ENCODE data around the gene ITPR2.
A peak's percentile ranks its signal among the peaks of the same experiment; 100 is the strongest.
"Not testable (repeated sequence)": the region's sequence is repeated elsewhere in the genome, so short reads cannot be mapped to it uniquely, and the experiment has no call there.

Gene ITPR2

DNA sequence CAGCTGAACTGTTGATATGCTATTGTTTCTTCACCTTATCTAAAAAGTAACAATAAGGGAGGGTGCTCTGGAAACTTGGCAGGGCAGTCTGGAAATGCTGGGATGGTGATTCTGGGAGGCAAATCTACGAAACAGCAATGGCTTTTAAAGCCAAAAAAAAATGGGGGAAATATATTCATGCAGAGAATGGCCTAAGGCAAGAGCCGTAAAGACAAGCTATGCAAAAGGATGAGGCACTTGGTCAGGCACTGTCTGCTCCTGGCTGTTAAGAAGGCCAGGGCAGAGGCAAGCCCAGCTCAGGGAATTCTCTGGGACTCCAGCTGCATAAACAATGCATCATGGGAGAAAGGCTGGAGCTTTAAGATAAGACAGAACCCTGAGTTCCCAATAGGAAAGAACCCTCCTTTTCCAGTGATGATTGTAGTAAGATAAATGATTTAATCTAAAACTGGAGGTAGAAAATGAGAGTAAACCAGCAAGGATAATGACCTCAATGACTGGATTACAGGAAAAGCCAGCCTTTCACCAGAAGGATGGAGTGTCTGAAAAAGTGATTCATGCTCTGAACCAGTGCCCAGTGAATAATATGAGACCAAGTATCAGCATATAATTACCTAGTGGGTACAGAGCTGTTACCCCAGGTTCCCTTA lies 46.0 kb downstream of the ITPR2 start:
- peak; percentile 67 for DNase-seq (ENCODE audit: low spot score)

DNA sequence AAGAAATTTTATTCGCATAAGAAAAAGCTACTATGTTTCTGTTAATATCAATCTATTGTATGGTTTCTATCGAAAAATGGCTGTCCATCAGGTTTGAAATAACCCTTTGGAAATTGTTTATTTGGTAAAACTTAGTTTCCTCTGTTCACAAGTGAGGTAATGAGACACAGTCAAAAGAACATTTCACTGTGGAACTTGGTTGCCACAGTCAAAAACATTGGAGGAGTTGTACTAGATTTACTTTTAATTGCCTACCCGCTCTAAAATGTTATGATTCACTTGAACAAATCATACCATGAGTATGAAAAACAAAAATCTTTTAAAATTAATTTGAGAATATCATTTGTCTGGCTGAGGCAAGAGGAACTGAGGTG lies 46.5 kb downstream of the ITPR2 start:
- no peak for DNase-seq (ENCODE audit: low spot score)

DNA sequence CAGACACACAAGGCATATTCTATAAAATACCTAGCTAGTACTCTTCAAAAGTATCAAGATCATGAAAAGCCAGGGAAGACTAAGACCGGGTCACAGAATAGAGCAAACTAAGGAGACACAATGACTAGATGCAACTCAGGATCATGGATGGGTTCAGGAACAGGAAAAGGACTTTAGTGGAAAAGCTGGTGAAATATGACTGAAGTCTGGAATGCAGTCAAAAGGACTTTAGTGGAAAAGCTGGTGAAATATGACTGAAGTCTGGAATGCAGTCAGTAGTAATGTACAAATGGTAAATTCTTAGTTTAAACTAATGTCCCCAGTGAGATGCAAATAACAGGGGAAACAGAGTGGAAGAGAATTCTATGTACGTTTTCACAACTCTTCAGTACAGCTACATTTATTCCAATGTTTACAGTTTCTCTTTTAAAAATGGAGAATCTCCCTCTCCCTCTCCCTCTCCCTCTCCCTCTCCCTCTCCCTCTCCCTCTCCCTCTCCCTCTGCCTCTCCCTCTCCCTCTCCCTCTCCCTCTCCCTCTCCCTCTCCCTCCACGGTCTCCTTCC lies 49.1 kb downstream of the ITPR2 start:
- not testable (repeated sequence) for DNase-seq (ENCODE audit: low spot score)

DNA sequence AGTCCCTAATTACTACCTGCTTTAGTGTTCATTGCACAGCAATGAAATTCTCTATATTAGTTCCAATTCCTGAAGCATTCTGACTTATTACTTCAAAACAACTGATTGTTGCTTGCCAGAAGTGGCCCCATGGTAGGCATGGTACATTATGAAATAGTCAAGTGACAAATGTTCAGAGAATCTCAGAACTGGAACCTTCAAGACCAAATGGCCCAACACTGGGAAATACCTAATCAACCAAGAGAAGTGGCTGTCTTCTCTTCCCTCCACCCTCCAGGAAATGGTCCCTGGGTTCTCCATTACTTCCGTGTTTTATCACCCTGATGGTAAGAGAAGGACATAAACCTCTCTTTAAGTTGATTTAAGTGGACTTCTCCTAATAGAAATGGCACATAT lies 49.9 kb downstream of the ITPR2 start:
- no peak for DNase-seq (ENCODE audit: low spot score)

DNA sequence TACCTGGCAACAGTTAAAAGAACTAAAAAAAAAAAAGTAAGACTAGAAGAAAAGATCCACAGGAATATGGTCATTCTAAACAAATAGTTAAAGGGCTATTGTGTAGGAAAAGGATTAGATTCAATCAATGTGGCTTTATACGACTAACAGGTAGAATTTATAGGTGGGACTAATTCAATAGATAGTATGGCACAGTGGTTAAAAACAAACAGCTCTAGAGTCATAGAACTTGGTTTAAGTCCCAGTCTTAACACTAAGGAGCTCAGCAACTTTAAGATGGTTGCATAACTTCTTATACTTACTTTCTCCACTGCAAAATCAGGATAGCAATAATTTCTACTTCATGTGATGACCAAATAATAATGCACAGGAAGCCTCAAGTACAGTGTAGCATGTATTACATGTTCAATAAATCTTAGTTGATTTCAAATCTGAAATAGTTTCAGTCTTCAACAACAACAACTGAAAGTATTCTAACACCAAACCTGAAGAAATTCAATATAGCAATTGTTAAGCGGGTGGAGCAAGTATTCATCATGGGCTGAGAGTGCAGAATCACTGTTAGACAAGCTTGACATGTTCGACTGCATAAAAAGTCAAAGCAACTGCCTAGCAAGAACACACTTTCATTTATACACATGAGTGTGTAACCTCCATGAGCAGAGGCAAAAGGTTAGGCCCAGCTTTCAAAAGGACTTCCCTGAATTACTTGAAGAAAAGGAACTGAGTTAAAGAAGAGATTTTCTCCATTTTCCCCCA lies 50.4 kb downstream of the ITPR2 start:
- DNase-seq (ENCODE audit: low spot score) = no peak

DNA sequence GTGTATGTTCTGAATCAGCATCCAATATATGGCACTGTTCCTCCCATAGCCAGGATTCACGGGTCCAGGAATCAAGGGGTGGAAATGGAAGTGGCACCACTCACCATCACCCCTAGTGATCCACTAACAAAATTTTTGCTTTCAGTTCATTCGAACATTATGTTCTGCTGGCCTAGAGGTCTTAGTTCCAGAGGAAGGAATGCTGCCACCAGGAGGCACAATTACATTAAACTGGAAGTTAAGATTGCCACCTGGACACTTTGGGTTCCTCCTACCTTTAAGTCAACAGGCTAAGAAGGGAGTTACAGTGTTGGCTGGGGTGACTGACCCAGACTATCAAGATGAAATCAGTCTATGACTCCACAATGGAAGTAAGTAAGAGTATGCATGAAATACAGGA lies 52.3 kb downstream of the ITPR2 start:
- DNase-seq (ENCODE audit: low spot score) = not testable (repeated sequence)

DNA sequence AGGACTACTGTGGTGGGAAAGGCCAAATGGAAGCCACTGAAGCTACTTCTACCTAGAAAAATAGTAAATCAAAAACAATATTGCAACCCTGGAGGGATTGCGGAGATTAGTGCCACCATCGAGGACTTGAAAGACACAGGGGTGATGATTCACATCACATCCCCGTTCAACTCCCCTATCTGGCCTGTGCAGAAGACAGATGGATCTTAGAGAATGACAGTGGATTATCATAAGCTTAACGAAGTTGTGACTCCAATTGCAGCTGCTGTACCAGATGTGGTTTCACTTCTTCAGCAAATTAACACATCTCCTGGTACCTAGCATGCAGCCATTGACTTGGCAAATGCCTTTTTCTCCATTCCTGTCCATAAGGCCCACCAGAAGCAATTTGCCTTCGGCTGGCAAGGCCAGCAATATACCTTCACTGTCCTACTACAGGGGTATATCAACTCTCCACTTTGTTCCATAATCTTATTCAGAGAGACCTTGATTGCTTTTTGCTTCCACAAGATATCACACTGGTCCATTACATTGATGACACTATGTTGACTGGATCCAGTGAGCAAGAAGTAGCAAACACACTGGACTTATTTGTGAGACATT lies 54.7 kb downstream of the ITPR2 start:
- DNase-seq (ENCODE audit: low spot score) = not testable (repeated sequence)

DNA sequence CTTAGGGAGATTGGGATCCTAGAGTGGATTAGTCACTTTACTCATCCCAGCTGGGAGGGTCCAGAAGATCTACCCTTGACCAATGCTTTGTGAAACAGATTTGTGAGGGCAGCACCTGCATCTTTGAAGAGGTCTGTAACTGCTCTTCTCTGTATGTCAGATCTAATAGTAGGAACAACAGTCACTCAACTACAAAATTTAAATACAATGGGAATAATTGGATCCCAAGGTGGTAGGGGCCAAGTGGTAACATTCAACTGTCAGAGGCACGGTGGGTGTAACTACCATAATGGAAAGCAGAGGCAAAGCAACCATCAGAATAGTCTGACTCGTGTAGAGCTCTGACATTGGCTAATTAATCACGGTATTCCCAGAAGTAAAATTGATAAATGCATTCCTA lies 55.8 kb downstream of the ITPR2 start:
- DNase-seq (ENCODE audit: low spot score) = no peak

DNA sequence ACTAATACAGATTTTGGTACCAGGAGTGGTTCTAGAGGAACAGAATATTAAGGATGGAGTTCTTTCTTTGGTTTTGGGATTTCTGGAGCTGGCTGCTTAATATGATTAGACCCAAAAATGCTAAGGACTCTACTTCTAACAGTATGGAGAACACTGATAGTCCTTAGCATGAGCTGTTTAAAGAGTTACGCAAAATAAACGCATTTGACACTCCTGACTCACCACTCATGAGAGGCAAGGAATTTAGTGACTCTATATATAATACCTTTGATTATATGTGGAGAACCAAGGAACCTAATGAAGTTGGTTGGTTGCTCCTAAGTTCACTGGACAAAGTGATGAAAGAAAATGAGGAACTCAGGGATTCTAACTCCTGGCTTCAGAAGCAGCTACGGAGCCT lies 57.0 kb downstream of the ITPR2 start:
- DNase-seq (ENCODE audit: low spot score) = not testable (repeated sequence)

DNA sequence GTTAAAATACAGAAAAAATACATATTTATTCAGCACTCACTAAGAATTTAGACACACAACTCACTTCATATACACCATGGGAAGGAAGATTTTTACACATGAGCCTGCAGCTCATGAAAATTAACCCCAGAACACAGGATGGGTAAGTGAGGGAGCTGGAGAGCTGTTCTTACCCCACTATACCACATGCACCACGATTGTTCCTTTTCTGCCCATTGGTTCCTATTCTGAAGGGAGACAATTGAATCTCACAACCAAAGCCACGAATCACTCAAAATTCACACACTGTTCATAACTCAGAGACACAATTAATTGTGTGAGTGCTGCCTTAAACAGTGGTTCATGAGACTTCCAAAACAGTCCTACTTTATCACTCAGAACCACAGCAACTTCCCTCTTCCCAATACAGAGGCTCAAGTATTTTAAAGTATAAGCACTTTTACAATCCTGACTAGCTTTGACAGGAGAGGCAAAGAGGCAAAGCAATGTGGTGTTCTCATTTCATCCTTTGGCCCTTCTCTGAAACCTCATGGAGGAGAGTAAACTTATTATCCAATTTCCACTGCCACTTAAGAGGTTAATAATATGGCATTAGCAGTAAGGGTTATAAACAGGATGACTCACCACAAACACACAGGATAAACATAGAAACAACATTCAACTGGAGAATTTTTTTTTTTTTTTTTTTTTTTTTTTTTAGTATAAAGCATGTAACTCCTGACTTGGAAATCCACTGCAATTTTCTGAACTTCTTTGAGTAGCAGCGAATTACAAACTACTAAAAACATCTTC lies 59.5 kb downstream of the ITPR2 start:
- no peak for DNase-seq (ENCODE audit: low spot score)

DNA sequence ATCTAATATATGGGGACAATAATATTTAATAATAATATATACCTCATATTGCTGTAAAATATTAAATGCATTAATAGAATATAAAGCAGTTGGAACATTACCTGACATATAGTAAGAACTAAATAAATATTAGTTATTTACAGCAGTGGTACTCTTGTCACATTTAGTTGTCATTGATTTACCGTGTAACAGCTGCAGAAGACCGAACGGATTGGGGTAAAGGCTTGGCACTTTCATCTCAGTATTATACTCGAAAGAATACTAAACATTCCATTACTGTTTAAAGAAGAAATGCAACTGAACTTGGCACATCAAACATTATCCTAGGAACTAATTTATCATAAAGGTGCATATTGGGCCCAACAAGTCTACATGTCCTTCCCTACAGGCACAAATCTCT lies 61.1 kb downstream of the ITPR2 start:
- DNase-seq (ENCODE audit: low spot score) = no peak

DNA sequence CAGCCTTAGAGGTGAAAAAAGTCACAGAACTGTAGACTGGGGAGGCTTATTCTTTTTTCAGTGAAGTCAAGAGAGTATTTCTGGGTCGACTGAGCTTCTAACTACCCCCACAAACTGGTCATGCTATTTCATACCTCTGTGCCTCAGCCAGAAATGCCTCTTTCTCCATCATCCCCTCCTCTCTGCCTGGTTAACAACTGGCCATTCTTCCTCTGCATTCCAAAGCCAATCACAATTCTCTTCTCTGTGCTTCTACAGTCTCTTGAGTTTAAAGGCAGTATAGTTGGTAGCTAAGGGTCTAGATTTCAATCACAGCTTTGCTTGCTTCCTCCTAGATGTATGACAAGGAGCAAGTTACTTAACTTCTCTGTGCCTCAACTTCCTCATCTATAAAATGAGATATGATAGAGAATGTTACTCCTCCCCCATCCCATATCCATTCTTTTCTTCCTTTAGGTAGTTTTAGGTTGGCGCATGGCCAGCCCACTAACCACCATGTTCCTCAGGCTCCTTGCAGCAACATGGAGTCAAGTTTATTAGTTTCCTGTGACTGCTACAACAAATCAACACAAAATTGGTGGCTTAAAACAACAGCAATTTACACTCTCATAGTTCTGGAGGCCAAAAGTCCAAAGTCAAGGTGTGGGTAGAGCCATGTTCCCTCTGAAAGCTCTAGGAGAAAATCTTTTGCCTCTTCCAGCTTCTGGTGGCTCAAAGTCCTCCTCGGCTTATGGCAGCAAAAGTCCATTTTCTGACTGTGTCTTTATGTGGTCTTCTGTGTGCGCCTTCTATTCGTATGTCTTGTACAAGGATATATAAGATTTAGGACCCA lies 62.5 kb downstream of the ITPR2 start:
- no peak for DNase-seq (ENCODE audit: low spot score)

DNA sequence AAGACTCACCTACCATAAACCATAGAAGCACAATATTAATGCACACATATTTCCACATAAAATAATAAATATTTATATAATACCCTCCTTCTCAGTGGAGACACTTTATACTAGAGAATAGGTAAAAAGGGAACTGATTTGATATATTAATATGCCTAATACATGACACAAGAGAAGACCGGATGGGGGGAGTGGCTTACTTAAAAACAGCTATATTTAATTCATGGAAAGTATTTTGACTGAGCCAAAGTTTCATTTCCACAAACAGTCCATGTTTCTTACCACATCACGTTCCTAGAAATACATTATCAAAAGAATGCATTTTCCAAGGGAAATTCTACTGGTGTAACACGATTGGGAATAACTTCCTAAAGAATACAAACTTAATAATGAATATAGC lies 63.4 kb downstream of the ITPR2 start:
- DNase-seq (ENCODE audit: low spot score) = no peak

DNA sequence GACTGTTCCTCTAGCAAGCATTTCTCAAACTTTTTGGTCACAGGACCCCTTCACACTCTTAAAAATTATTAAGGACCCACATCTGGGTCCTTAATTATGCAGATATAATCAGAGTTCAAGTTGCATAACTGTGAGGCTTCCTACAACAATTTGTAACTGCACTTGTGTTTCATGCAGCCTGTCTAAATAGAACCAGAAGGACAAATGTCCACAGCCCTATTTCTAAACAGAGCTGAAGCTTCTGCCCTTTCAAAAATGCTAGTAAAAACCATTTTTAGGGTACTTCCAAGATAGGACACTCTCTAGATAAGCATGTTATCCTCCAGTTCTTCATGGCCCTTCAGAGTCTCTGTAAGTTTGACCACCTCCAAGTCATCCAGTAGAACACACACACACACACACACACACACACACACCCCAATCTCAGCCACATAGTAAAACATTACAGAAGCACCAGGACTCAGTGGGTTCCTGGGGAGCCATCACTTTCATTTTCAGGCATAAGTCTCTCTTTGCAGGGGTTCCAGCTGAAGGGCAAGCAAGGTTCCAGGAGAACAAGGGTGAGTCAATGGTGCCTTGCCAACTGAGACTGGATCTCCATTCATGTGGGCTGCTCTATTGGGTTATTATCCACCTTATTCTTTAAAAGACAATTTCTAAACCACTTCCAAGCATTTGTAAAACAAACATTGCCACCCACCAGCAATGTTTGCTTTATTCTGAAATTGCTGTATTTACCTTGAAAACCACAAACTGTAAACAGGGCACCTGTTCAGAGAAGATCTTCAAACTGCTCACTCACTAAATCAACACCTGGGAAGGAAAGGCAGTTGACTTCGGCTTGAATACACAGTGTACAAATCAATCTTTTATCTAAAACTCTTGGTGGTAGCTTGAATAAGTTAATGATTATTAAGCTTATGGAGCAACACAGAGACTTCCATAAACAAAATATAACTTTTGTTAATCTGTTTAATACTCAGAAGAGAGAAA lies 64.1 kb downstream of the ITPR2 start:
- DNase-seq (ENCODE audit: low spot score) = no peak

DNA sequence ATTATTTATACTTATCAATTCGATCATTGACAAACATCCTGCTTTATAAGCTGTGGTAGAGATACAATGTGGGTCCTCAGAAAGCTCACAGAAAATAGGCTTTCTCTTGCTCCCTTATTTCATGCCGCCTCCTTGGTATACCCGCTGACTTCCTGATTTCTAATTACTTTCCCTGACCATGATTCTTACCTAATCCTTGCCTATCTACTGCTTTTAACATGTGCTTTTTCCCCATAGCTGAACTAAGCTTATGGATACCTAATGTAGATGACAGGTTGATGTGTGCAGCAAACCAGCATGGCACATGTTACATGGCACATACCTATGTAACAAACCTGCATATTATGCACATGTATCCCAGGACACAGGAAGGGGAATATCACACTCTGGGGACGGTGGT lies 65.1 kb downstream of the ITPR2 start:
- DNase-seq (ENCODE audit: low spot score) = no peak

DNA sequence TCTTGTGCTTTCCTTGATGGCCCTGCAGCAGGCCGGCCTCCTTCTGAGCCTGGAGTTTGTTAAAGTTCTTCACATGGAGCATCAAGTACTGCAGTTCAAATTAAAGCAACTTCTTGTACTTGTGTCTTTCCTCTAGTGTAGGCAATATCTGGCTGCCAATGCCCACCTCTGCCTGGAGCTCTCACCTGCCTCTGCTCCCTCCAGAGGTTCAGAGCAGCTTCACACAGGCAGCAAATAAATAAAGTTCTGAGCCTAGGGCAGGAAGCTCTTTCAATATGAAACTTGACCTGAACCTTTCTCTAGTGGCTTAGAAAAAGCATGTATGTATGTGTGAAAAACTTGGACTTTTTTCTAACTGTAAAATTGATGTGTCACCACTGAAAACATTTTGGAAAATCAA lies 65.9 kb downstream of the ITPR2 start:
- no peak for DNase-seq (ENCODE audit: low spot score)

DNA sequence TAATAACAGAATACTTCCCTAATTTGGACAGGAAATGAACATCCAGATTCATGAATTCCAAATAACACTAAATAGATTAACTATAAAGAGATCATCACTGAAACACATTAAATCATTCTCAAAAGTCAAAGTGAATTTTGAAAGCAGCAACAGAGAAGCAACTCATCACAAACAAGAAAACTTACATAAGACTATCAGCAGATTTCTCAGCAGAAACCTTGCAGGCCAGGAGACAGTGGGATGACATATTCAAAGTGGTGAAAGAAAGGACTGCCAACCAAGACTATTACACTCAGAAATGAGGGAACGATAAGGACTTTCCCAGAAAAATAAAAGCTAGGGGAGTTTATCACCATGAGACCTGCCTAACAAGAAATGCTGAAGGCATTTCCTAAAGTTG lies 70.8 kb downstream of the ITPR2 start:
- DNase-seq (ENCODE audit: low spot score) = no peak

DNA sequence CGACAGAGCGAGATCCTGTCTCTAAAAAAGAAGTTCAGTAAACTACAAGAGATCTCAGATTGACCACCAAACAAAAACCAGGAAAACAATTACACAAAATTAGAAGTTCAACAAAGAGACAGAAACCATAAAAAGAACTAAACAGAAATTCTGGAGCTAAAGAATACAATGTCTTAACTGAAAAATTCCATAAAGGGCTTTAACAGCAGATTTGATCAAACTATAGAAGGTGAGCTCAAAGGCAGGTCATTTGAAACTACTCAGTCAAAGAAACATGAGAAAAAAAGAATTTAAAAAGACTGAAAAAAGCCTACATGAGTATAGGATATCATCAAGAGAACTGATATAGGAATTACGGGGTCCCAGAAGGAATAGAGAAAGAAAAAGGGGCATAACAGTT lies 71.2 kb downstream of the ITPR2 start:
- DNase-seq (ENCODE audit: low spot score) = no peak

DNA sequence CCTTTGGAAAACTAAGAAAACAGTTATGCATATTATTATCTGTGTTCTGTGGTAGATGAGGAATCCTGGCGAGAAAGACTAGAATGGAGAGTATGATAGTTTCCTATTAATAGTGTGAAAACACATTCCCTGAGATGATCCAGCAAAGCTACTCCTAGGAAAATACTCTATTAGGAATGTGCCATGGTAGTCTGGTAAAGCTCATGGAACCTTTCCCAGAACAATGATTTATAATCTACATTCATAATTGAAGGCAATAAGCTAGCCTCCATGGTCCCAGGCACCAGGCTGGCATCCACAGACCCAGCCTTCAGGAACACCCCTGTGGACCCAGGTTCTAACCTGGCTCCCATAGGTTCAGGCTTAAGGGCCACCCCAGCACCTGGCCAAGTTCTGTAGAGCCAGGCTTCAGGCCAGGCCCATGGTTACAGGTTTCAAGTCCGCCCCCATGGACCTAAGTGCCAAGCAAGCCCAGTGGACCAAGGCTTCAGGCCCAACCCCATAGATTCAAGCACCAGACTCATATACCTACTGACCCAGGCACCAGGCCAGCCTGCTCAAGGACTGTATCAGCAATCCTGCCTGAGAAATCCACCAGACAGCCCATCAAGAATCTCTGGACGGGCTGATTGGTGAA lies 72.2 kb downstream of the ITPR2 start:
- DNase-seq (ENCODE audit: low spot score) = no peak

DNA sequence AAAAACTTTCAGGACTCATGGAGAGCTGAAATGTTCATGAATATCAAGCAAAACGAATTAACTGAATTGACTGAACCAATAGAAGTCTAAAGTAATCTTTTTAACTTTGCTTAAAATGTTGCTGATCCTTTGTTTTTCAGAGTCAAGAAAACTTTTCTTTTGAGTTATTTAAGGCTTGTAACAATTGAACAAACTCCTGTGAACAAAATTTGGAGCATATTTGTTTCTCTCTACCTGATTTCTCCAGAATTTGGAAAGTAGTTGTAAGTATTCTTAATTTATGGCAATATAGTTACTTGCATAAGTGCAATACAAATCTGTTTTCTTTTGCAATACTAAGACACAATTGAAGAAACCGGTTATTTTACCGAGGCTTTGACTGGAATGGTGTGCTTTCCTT lies 77.6 kb downstream of the ITPR2 start:
- not testable (repeated sequence) for DNase-seq (ENCODE audit: low spot score)
